ENCODE measurements around the gene TRIML1.
"Not testable (repeated sequence)": the region's sequence is repeated elsewhere in the genome, so short reads cannot be mapped to it uniquely, and the experiment has no call there.

DNA sequence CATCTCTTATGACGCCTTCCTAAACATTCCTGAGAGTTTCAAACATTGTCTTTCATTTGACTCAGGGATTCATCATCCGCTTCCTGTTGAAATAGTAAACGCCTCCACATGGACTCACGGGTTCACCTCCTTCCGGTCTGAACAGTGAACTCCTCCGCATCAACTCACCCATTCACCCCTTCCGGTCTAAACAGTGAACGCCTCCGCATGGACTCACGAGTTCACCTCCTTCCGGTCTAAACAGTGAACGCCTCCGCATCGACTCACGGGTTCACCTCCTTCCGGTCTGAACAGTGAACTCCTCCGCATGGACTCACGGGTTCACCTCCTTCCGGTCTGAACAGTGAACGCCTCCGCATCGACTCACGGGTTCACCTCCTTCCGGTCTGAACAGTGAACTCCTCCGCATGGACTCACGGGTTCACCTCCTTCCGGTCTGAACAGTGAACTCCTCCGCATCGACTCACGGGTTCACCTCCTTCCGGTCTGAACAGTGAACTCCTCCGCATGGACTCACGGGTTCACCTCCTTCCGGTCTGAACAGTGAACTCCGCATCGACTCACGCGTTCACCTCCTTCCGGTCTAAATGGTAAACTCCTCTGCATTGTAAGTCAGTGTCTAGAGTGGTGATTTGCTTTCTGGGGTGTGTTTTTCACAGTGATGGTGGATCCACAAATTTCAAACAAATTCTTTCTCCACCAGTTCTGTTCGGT lies 20.4 kb downstream of the TRIML1 start:
- TF ChIP-seq, protein P1, sequence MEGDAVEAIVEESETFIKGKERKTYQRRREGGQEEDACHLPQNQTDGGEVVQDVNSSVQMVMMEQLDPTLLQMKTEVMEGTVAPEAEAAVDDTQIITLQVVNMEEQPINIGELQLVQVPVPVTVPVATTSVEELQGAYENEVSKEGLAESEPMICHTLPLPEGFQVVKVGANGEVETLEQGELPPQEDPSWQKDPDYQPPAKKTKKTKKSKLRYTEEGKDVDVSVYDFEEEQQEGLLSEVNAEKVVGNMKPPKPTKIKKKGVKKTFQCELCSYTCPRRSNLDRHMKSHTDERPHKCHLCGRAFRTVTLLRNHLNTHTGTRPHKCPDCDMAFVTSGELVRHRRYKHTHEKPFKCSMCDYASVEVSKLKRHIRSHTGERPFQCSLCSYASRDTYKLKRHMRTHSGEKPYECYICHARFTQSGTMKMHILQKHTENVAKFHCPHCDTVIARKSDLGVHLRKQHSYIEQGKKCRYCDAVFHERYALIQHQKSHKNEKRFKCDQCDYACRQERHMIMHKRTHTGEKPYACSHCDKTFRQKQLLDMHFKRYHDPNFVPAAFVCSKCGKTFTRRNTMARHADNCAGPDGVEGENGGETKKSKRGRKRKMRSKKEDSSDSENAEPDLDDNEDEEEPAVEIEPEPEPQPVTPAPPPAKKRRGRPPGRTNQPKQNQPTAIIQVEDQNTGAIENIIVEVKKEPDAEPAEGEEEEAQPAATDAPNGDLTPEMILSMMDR (IDR thresholded peaks at IDR 0.05), result not testable (repeated sequence)
- not testable (repeated sequence) for TF ChIP-seq POLR2A (IDR thresholded peaks at IDR 0.05)

Measured in ovary (tissue), 3 donors.